NCI-H1436 (cell line): ENCODE results near the gene MEIS2.

ENCODE experiments used
- DNase-seq: peaks from one replicate; lab custom pipeline; 2025; lab: John Stamatoyannopoulos, UW

MEIS2 gene

GRCh38 chr15:37112971-37113670, 12.8 kb upstream of the MEIS2 start:
- no peak for DNase-seq

GRCh38 chr15:37112171-37112570, 11.8 kb upstream of the MEIS2 start:
- DNase-seq: no peak

GRCh38 chr15:37111427-37111717, 11.0 kb upstream of the MEIS2 start:
- DNase-seq: no peak

DNA sequence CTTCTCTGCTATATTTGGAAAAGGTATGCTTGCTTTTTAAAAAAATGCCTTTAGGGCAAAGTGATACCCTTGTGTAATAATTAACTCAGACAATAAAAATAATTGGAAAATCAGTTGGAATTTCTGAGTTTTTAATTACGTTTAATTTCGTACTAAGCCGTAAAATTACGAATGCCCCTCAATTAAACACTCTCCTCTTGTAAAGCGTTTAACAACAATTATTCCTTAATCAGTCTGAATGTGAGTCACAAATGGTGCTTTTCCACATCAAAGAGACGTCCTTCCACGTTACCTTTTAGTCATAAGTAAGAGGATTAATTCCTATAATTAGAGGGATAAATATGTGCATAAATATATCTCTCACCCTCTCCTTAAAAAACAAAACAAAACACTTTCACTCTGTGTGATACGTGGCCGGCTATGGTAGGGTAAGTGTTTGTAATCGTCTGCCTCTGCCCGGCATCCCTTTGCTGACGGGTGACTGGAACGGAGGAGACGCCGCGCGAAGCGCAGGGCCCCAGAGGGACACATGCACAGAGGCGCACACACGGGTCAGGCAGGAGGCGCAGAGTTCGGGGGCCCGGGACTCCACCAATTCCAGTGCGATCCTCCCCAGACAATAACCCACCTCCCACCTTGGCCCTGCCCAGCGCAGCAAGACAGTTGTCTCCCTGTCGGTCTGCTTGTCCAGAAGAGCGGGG, 9.7 kb upstream of the MEIS2 start:
- peak; percentile 33 for DNase-seq

DNA sequence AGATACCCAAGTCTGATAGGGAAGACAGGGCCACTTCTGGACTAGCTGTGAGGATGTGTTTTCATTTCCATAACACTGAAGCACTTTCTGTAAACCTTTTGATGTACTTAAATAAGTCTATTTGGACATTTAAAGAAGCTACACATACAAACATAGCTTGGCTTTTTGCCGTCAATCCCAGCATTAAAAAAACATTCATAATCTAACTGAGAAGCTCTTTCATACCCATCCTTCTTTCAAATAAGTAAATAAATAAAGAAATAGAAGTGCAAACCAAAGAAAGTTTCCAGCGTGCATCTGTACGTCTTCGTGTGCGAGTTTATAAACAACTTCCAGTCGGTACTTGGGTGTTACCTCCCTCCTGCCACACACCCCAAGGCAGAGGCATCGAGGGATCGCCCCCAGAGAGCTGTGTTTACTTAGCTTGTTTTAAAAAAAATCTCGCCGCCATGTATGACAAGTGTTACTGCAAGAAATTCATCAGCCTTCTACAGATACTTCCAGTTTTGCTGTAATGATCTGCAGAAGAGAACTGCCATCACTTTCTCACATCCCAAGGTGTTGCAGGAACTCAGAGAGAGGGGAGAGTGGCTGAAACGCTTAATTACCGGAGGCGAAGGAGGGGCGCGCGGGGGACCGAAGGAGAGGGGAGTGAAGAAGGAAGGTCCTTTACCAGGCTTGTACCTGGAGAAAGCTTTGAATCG, 9.0 kb upstream of the MEIS2 start:
- DNase-seq: no peak

- DNase-seq: no peak
These were observed 8.2 kb upstream of the MEIS2 start for GRCh38 chr15:37108381-37109167.

GRCh38 chr15:37107744-37108380, 7.5 kb upstream of the MEIS2 start:
- no peak for DNase-seq

GRCh38 chr15:37107071-37107743, 6.9 kb upstream of the MEIS2 start:
- DNase-seq: no peak

DNA sequence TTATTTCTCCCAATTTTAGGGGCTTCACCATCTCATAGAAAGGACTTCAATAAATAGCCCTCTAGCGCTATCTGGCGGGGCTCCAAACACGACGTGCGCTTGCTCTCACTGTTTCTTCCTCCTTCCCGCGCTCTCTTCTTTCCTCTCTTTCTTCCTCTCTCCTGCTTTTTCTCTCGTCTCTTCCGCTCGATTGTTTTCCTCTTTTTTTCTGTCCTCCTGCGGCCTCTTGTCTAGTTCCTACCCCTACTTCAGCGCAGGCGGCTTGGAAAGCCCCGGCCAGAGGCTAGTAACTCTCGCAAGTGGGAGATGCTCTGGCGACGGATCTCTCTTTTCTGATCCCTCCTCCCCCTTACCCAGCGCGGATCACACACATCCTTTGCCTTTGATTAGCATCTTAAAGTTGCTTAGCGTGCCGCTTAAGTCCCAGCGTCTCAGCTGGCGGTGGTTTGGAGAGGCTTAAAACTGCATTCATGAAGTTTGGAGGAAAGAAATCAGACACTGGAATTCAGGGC, 6.2 kb upstream of the MEIS2 start:
- no peak for DNase-seq

GRCh38 chr15:37105889-37106288, 5.5 kb upstream of the MEIS2 start:
- no peak for DNase-seq

DNA sequence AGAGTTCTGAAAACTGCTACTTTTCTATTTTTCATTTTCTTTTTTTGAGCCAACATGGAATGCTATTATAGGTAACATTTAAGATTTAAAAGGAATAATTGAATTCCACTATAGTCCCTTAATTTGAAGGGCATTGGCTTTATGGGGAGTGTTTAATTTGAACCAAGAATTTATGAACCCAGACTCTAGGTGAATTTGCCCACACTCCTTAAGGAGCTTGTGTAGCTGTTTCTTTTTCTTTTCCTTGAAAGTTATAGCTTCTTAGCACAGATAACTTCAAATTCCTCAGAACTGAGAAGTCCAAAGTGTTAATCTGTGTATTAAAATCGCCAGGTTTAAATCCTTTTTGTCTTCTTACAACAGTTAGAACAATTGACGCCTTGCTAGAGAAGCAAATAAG, 4.7 kb upstream of the MEIS2 start:
- DNase-seq: no peak

GRCh38 chr15:37104424-37104981, 4.2 kb upstream of the MEIS2 start:
- DNase-seq: no peak

GRCh38 chr15:37103475-37104423, 3.4 kb upstream of the MEIS2 start:
- DNase-seq: no peak

- DNase-seq: no peak
These were observed 2.8 kb upstream of the MEIS2 start for GRCh38 chr15:37103163-37103435.

GRCh38 chr15:37102305-37103162, 2.2 kb upstream of the MEIS2 start:
- DNase-seq: no peak

DNA sequence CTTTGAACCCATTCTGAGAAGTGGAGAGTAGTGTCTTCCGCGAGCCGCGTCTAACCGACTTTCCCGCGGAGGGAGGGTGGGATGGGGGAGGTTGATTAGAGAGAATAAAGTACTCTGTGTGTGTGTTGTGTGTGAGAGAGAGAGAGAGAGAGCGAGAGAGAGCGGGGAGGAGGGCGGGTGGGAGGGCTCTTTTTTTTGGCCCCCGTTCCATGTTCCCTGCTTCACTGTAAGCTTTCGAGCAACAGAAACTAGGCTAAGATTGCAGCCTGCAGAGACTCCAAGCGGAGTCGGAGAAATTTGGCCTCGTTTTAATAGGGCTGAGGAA, 1.6 kb upstream of the MEIS2 start:
- no peak for DNase-seq

DNA sequence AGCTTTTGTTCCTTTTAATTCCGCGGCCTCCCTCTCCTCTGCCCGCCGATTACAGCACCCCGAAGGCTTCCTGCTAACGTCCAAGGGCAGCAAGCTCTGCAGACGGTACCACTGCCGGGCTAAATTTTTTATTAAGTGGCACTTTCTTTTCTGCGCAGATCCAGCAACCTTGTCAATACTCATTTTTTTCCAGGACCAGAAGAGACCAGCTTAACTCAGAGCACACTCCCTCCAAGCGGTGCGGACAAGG, 542 bp upstream of the MEIS2 start:
- DNase-seq: peak; percentile 44

DNA sequence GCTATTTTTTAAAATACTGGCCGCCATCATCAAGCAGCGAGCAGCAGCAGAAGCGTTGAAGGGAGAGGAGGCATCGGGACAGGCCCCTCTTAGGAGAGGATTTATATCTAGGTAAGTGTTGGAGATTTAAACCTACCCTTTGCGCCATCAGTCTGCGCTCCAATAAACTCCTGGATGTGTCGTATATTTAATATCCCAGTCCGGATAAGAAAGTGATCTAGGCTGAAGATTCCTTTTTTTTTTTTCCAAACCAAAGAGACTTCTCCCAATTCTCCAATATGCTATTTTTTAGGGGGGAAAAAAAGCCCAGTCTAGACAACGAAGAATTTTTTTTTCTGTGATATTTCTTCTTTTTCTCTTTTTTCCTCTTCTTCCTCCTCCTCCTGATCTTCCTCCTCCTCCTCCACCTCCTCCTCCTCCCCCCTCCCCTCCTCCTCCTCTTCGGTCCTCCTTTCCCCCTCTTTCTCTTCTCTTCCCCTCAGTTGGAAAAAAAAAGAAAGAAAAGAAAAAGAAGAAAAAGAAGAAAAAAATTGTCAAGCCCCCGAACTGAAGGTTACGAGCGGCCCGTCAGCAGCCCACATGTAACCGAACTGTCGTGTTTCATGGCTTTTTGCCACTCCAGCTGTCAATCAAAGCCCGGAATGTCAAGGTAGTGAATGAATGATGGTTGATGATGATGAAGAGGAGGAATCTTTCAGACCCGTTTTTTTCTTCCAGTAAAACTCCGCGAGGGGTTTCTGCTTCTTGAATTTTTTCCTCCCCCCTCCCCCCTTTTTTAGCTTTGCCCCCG, 835 bp downstream of the MEIS2 start:
- peak; percentile 3 for DNase-seq
